ENCODE results near the gene RASGRP1. TPM values are rescaled to one million over a fixed set of nuclear protein-coding genes. Genes with fewer than 3 reads are reported as not detected.

Gene RASGRP1
- total and polyA plus RNA-seq, 10 of the 15 experiments (the other 5 are each of a cell fraction or from before 2014, with no cell fraction given), result 5.6 to 234 (median 20.9) TPM

- 0 out of 2 replicates have a peak overlapping the region, but pooled peaks have one; percentile 34 for H3K4me2 ChIP-seq (ENCODE audit: control insufficient read depth, insufficient read depth)
- TF ChIP-seq SREBF2 (IDR thresholded peaks at IDR 0.05; ENCODE audit: low read length) (0 out of 2 replicates have a peak, but pooled peaks have one; percentile 21), ZZZ3 (IDR thresholded peaks at IDR 0.05; ENCODE audit: control insufficient read depth, insufficient read length, low read depth) (no peak), NRF1 (conservative IDR thresholded peaks at IDR 0.05; ENCODE audit: low read depth, low read length) (no peak), NBN (IDR thresholded peaks at IDR 0.05) (peak; percentile 70; the same call in 1 of the 2 replicates), ZNF274 (IDR thresholded peaks at IDR 0.05; ENCODE audit: insufficient read depth, insufficient read length) (no peak), MTA2 (IDR thresholded peaks at IDR 0.05; ENCODE audit: low read depth) (0 out of 2 replicates have a peak, but pooled peaks have one; percentile 34), BRCA1 (IDR thresholded peaks at IDR 0.05; ENCODE audit: low read depth, low read length) (no peak), DPF2 (IDR thresholded peaks at IDR 0.05) (no peak; the same call in 1 of the 2 replicates), NFIC (IDR thresholded peaks at IDR 0.05; ENCODE audit: low read depth, low read length) (no peak), RCOR1 (conservative IDR thresholded peaks at IDR 0.05; ENCODE audit: low read depth, low read length) (no peak), ZSCAN29 (IDR thresholded peaks at IDR 0.05) (no peak), ETV6 (conservative IDR thresholded peaks at IDR 0.05 in 1 of 2, IDR thresholded peaks at IDR 0.05 in 1 of 2; ENCODE audit: borderline replicate concordance in 1 of 2, low read depth in 1 of 2) (no peak), MAX (IDR thresholded peaks at IDR 0.05; ENCODE audit: low read depth, low read length) (no peak), TCF12 (IDR thresholded peaks at IDR 0.05; ENCODE audit: low read depth, low read length) (peak; percentile 48; the same call in 1 of the 2 replicates), POLR2A (IDR thresholded peaks at IDR 0.05; ENCODE audit: low read depth, low read length) (no peak), NR2C1 (IDR thresholded peaks at IDR 0.05) (no peak), ZNF384 (IDR thresholded peaks at IDR 0.05; ENCODE audit: borderline replicate concordance, low read depth, low read length) (no peak), CREB1 (IDR thresholded peaks at IDR 0.05; ENCODE audit: low read depth) (no peak), RB1 (IDR thresholded peaks at IDR 0.05; ENCODE audit: borderline replicate concordance) (peak; percentile 72; the same call in 1 of the 2 replicates)
- TF ChIP-seq, protein P1, sequence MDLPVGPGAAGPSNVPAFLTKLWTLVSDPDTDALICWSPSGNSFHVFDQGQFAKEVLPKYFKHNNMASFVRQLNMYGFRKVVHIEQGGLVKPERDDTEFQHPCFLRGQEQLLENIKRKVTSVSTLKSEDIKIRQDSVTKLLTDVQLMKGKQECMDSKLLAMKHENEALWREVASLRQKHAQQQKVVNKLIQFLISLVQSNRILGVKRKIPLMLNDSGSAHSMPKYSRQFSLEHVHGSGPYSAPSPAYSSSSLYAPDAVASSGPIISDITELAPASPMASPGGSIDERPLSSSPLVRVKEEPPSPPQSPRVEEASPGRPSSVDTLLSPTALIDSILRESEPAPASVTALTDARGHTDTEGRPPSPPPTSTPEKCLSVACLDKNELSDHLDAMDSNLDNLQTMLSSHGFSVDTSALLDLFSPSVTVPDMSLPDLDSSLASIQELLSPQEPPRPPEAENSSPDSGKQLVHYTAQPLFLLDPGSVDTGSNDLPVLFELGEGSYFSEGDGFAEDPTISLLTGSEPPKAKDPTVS (IDR thresholded peaks at IDR 0.05; ENCODE audit: low read depth, low read length), result no peak
Observed at GRCh38 chr15:38440353-38441129, 124.1 kb downstream of the RASGRP1 start.

More at GRCh38 chr15:38440353-38441129, 124.1 kb downstream of the RASGRP1 start:
- Histone ChIP-seq H3K4me3 (no peak overlapping the region), H3K36me3 (ENCODE audit: control insufficient read depth in 2 of 2, insufficient read depth in 2 of 2, low read length in 1 of 2) (no peaks in the 10 kb centered on the region), H2AFZ (ENCODE audit: control insufficient read depth, low read depth, low read length) (peak overlapping the region; percentile 66), H4K20me1 (ENCODE audit: control insufficient read depth, insufficient read depth) (no peaks in the 10 kb centered on the region), H3K27me3 (replicated peaks in 1 of 2; ENCODE audit: control insufficient read depth in 2 of 2, insufficient read depth in 2 of 2, low read length in 1 of 2) (peaks cover 0 to 3% of the 10 kb centered on the region in 2 experiments; a peak in 2 of 4 replicates), H3K9me3 (replicated peaks; ENCODE audit: control insufficient read depth, insufficient read depth, low read length) (no peaks in the 10 kb centered on the region; the same call in 2 of the 3 replicates), H3K79me2 (ENCODE audit: control insufficient read depth, insufficient read depth, low read length) (no peaks in the 10 kb centered on the region), H3K9ac (ENCODE audit: control insufficient read depth, insufficient read depth, low read length) (no peak overlapping the region), H3K4me1 (ENCODE audit: control insufficient read depth, insufficient read depth, low read length) (peaks cover 8% of the 10 kb centered on the region), H3K27ac (ENCODE audit: control insufficient read depth, insufficient read depth) (no peak overlapping the region)
- RAD21 ChIA-PET (ENCODE audit: unreplicated experiment), result interaction anchor here (0.6 to 4.8 kb wide), 60 partner anchors 9 to 1316 kb away, joined by 3 to 224 read pairs (median 5); partner anchors contain the start of genes FAM98B, RASGRP1 and THBS1
- in situ Hi-C loops (cut with MboI), result loop anchor here (10.0 kb wide), 1 partner anchor 254 kb away; no protein-coding TSS in a partner anchor
- CTCF ChIA-PET, result interaction anchor here (0.5 to 7.9 kb wide), 81 partner anchors 8 to 1141 kb away, joined by 3 to 386 read pairs (median 5); partner anchors contain the start of genes FAM98B, RASGRP1 and THBS1
- POLR2A ChIA-PET, result interaction anchor here (0.6 to 3.5 kb wide), 11 partner anchors 14 to 261 kb away, joined by 3 to 22 read pairs (median 5); partner anchors contain the start of gene FAM98B
- peak; percentile 99 for FAIRE-seq
- intact Hi-C loops (cut with micrococcal nuclease; ENCODE audit: unreplicated experiment), result loop anchor here (1.0 to 5.0 kb wide), 6 partner anchors 34 to 259 kb away; partner anchors contain the start of gene RASGRP1
- WGBS (ENCODE audit: insufficient coverage, insufficient replicate concordance, low lambda C conversion rate, missing lambda C conversion rate), result 8% methylated on average over 9 of the region's 9 CpGs
- DNase-seq (ENCODE audit: low read depth, low spot score), result peak; percentile 44
- BruUV-seq (replicated peaks), result no TSS peak
- SMC1A ChIA-PET (ENCODE audit: uncharacterized antibody, unreplicated experiment), result interaction anchor here (0.5 to 5.5 kb wide), 53 partner anchors 8 to 450 kb away, joined by 3 to 212 read pairs (median 5); partner anchors contain the start of gene FAM98B
- ATAC-seq, result peak; percentile 92

All from GM12878 (cell line).